ENCODE data around the gene CSRNP2.
A peak's percentile ranks its signal among the peaks of the same experiment; 100 is the strongest.
"Not testable (repeated sequence)": the region's sequence is repeated elsewhere in the genome, so short reads cannot be mapped to it uniquely, and the experiment has no call there.

CSRNP2 gene

DNA sequence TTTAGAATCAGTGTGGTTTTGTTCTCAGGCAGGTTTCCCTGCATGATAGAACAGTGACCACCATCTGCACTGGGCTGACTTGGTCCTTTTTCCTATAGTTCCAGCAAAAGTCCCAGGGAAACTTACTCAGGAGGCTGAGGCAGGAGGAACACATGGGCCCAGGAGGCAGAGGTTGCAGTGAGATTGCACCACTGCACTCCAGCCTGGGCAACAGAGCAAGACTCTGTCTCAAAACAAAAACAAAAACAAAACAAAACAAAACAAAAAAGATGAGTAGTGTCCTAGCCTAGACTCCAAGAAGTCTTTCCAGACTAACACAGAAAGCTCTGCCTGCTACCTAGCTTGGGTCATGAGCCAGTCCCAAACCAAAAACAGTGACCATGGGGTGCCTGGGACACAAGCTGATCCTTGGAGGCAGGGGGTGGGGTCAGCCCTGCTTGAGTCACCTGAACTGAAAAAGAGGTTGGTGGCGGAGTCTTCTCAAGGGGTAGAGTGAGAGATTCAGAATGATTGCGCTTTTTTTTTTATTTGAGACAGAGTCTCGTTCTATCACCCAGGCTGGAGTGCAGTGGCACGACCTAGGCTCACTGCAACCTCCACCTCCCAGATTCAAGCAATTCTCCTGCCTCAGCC is 49.8 kb downstream of the CSRNP2 start:
- intact Hi-C loops (cut with DNase I) = no loop called here
- peak in 1 of 10 donors; percentile 16 for DNase-seq

GRCh38 chr12:51033048-51033447 is 50.3 kb downstream of the CSRNP2 start:
- DNase-seq = no peak
- intact Hi-C loops (cut with DNase I) = no loop called here

GRCh38 chr12:51028813-51029150 is 54.6 kb downstream of the CSRNP2 start:
- intact Hi-C loops (cut with DNase I) = loop anchor here (5.0 kb wide), 1 partner anchor 201 kb away; no protein-coding TSS in a partner anchor
- DNase-seq = no peak

DNA sequence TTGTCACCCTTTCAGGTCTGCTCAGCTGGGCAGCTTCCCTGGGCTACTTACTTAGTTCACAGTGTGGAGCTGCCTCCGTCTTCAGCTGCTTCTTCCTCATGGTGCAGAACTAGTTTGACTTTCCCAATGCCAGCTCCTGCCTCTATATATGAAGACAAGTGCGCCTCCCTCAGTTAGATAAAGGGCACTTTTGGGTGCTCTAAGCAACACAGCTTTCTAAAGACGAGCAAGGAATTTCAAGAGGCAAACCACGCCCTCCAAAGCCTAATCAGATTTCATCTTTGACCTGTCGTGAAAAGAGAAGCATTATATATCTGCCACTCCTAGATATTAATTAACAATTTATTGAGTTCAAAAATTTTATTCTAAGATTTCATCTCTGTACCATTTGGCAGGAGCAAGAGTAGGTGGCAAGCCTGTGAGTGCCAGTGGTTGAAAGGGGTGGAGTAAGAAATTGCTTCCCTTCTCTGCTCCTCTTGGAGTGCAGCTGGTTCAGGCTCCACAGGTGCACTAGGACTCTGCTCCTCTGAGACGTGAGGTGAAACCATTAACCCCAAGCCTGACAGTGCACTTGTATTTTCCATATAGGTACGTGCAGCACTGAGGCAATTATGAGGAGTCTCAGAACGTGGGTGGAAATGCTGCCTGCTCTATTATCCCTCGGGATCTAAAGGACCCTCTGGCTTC is 55.1 kb downstream of the CSRNP2 start:
- DNase-seq = peak in 3 of 10 donors; percentile 34 to 80 (median 38)
- intact Hi-C loops (cut with DNase I) = loop anchor here (5.0 kb wide), 1 partner anchor 201 kb away; no protein-coding TSS in a partner anchor

GRCh38 chr12:51027342-51027835 is 56.0 kb downstream of the CSRNP2 start:
- intact Hi-C loops (cut with DNase I) = loop anchor here (5.0 kb wide), 1 partner anchor 200 kb away; no protein-coding TSS in a partner anchor

GRCh38 chr12:51025836-51026638 is 57.4 kb downstream of the CSRNP2 start, which contains the start of gene SLC11A2:
SLC11A2 (minus strand) TSS chr12:51026384; CDS start chr12:51010728, 15,656 bp downstream.
- intact Hi-C loops (cut with DNase I) = loop anchor here (2.0 to 5.0 kb wide), 2 partner anchors 15 to 199 kb away; no protein-coding TSS in a partner anchor
- DNase-seq = peak; percentile 95 to 100 (median 96)

More at GRCh38 chr12:51027342-51027835, 56.0 kb downstream of the CSRNP2 start:
- no peak for DNase-seq

- no peak for DNase-seq
- intact Hi-C loops (cut with DNase I) = loop anchor here (2.0 to 5.0 kb wide), 2 partner anchors 15 to 198 kb away; no protein-coding TSS in a partner anchor
Measured at GRCh38 chr12:51025338-51025835, 58.0 kb downstream of the CSRNP2 start.

- DNase-seq = peak in 2 of 10 donors; percentile 35 to 59
- intact Hi-C loops (cut with DNase I) = loop anchor here (2.0 kb wide), 1 partner anchor 13 kb away; no protein-coding TSS in a partner anchor
Measured at GRCh38 chr12:51023625-51024382, 59.6 kb downstream of the CSRNP2 start.

DNA sequence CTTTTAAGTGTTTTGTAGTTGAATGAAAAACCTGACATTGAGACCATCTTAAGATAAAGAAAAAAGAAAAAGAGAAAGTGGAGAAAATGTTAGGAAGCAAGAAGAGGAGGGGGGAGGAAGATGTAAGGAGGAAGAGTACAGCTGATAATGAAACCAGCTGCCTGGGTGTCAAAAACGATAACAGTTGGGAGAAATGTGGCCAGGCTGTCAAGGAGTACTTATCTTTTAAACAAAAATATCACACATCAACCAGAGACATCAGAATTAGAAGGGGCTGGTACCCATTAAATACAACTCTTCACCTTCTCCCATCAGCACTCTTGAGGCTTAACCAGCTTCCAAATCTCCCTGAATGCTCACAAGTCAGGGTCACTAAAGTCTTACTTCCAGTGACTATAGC is 61.7 kb downstream of the CSRNP2 start:
- no peak for DNase-seq
- intact Hi-C loops (cut with DNase I) = no loop called here

- intact Hi-C loops (cut with DNase I) = no loop called here
Measured at GRCh38 chr12:51020448-51021182, 62.8 kb downstream of the CSRNP2 start.

DNA sequence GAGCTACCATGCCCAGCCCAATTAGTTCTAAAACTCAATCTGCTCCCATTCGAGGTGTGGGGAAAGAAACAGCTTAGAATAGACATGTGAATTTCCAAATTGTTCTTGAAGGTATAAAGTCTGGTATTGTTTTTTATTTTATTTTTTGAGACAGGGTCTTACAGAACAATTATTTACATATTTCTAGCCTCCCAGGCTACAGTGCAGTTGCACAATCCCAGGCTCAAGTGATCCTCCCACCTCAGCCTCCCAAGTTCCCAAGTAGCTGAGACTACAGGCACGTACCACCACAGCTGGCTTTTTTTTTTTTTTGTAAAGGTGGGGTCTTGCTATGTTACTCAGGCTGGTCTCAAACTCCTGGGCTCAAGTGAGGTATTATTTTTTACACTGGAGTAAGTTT is 63.5 kb downstream of the CSRNP2 start:
- intact Hi-C loops (cut with DNase I) = no loop called here
- DNase-seq = no peak

More at GRCh38 chr12:51020448-51021182, 62.8 kb downstream of the CSRNP2 start:
- DNase-seq = peak in 1 of 10 donors; percentile 22

DNA sequence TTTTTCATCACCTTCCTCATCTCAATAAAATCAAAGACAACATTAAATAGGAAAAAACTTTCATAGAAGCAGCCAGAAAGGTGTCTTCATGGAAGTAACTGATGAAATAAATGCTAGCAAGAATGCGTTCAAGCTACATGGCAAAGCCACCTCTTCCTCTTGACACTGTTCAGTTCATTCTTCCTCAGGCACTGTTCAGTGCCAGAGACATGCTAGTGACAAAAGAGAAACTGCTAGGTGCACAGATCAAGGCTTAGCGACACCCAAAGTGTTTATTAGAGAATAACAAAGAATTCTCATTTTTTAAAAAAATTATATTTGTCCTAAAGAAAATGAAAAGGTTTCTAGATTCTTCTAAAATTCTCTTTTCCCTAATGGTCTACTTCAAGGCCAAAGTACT is 64.4 kb downstream of the CSRNP2 start:
- no peak for DNase-seq
- intact Hi-C loops (cut with DNase I) = no loop called here

DNA sequence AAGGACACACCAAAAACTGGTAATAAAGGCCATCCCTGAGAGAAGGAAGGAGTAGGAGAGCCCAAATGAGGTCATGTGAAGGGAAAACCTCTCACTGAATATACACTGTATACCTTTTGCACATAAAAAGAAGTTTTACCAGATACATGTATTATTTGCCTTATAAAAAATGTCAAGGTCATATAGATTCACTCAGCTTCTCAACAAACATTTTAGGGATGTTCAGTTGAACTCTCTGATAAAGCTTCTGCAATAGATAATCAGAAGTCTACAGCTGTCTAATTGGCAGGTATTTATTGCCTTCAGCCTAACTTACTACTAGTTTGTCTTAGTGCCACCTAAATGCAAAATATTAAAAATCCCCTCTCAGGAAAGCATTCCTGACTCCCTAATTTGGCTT is 65.9 kb downstream of the CSRNP2 start:
- intact Hi-C loops (cut with DNase I) = no loop called here
- DNase-seq = no peak

DNA sequence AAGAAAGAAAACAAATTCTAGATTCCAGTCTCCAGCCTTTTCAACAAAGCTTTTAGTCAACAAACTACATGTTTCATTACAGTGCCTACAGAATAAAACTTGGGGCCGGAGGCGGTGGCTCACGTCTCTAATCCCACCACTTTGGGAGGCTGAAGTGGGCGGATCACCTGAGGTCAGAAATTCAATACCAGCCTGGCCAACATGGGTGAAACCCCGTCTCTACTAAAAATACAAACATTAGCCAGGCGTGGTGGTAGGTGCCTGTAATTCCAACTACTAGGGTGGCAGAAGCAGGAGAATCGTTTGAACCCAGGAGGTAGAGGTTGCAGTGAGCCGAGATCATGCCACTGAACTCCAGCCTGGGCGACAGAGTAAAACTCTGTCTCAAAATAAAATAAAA is 68.9 kb downstream of the CSRNP2 start:
- intact Hi-C loops (cut with DNase I); DNase-seq: not testable (repeated sequence)

- no peak for DNase-seq
- intact Hi-C loops (cut with DNase I) = no loop called here
Measured at GRCh38 chr12:51013441-51013840, 70.0 kb downstream of the CSRNP2 start.

GRCh38 chr12:51012570-51013236 is 70.7 kb downstream of the CSRNP2 start:
- no peak for DNase-seq
- intact Hi-C loops (cut with DNase I) = no loop called here

- DNase-seq = no peak
- intact Hi-C loops (cut with DNase I) = loop anchor here (2.0 kb wide), 1 partner anchor 13 kb away; no protein-coding TSS in a partner anchor
Measured at GRCh38 chr12:51011955-51012354, 71.4 kb downstream of the CSRNP2 start.

All from posterior cingulate gyrus (tissue), 11 donors.